Superior temporal gyrus (tissue), 1 donor: ENCODE measurements around the gene KNSTRN.

Source experiments
- DNase-seq: peaks from one replicate; pipeline ENCODE4 v3.0.0-alpha.2; 2016; ENCODE audit errors: extremely low spot score

The KNSTRN gene

GRCh38 chr15:40345867-40346578 is 36.5 kb upstream of the KNSTRN start:
- no peak for DNase-seq

GRCh38 chr15:40346579-40347558 is 35.7 kb upstream of the KNSTRN start:
- no peak for DNase-seq

- DNase-seq = no peak
Observed at GRCh38 chr15:40347559-40348473, 34.7 kb upstream of the KNSTRN start.

- DNase-seq = no peak
Observed at GRCh38 chr15:40348474-40348870, 34.0 kb upstream of the KNSTRN start.

- no peak for DNase-seq
Observed at GRCh38 chr15:40349163-40349562, 33.4 kb upstream of the KNSTRN start.

GRCh38 chr15:40352281-40352901 is 30.1 kb upstream of the KNSTRN start:
- DNase-seq = no peak

- no peak for DNase-seq
Observed at GRCh38 chr15:40353697-40354096, 28.8 kb upstream of the KNSTRN start.

- DNase-seq = peak; percentile 48
Observed at GRCh38 chr15:40354408-40355171, 27.9 kb upstream of the KNSTRN start.

- DNase-seq = no peak
Observed at GRCh38 chr15:40355976-40356585, 26.4 kb upstream of the KNSTRN start.

- no peak for DNase-seq
Observed at GRCh38 chr15:40357246-40357645, 25.3 kb upstream of the KNSTRN start.

- DNase-seq = peak; percentile 88
Observed at GRCh38 chr15:40357723-40358470, 24.6 kb upstream of the KNSTRN start, which contains the start of gene DISP2. TSS of gene DISP2 (plus strand) at chr15:40358219. CDS start at chr15:40358322, 103 bp downstream.

GRCh38 chr15:40358471-40359353 is 23.8 kb upstream of the KNSTRN start:
- DNase-seq = no peak

- no peak for DNase-seq
Observed at GRCh38 chr15:40360015-40360414, 22.5 kb upstream of the KNSTRN start.

- no peak for DNase-seq
Observed at GRCh38 chr15:40361640-40362039, 20.9 kb upstream of the KNSTRN start.

GRCh38 chr15:40363611-40364010 is 18.9 kb upstream of the KNSTRN start:
- DNase-seq = no peak

- DNase-seq = no peak
Observed at GRCh38 chr15:40364251-40364650, 18.3 kb upstream of the KNSTRN start.

- DNase-seq = no peak
Observed at GRCh38 chr15:40365016-40365415, 17.5 kb upstream of the KNSTRN start.
